ENCODE results near the gene STAG1. TPM values are rescaled to one million over a fixed set of nuclear protein-coding genes. Genes with fewer than 3 reads are reported as not detected.

Gene STAG1
- total RNA-seq, 6 experiments from 2014 or later: 8.2 to 18.5 (median 12.7) TPM

DNA sequence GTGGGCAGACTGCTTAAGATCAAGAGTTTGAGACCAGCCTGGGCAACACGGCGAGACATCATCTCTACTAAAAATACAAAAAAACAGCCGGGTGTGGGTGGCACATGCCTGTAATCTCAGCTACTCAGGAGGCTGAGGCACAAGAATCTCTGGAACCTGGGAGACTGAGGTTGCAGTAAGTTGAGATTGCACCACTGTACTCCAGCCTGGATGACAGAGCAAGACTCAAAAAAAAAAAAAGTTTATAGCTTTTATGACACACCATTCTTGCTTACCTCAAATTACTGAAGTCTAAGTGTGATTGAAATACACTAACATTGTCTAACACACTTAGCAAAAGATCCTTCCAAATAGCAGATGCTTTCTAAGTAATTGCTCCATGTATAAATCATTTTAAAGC lies 207.6 kb downstream of the STAG1 start:
- Histone ChIP-seq H3K4me1 (no peaks in the 10 kb centered on the region), H3K4me3 (no peak overlapping the region), H3K36me3 (no peaks in the 10 kb centered on the region), H3K27me3 (no peaks in the 10 kb centered on the region), H3K9me3 (no peaks in the 10 kb centered on the region), H3K27ac (no peak overlapping the region)
- no peak for DNase-seq
- WGBS (ENCODE audit: insufficient coverage, low coverage, low lambda C conversion rate, missing lambda C conversion rate): 100% methylated on average over 1 of the region's 3 CpGs
- intact Hi-C loops (cut with DNase I): no loop called here
- TF ChIP-seq, protein P1, sequence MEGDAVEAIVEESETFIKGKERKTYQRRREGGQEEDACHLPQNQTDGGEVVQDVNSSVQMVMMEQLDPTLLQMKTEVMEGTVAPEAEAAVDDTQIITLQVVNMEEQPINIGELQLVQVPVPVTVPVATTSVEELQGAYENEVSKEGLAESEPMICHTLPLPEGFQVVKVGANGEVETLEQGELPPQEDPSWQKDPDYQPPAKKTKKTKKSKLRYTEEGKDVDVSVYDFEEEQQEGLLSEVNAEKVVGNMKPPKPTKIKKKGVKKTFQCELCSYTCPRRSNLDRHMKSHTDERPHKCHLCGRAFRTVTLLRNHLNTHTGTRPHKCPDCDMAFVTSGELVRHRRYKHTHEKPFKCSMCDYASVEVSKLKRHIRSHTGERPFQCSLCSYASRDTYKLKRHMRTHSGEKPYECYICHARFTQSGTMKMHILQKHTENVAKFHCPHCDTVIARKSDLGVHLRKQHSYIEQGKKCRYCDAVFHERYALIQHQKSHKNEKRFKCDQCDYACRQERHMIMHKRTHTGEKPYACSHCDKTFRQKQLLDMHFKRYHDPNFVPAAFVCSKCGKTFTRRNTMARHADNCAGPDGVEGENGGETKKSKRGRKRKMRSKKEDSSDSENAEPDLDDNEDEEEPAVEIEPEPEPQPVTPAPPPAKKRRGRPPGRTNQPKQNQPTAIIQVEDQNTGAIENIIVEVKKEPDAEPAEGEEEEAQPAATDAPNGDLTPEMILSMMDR (IDR thresholded peaks at IDR 0.05): no peak
- no peak for TF ChIP-seq POLR2A (IDR thresholded peaks at IDR 0.05)
- no peak for ATAC-seq

DNA sequence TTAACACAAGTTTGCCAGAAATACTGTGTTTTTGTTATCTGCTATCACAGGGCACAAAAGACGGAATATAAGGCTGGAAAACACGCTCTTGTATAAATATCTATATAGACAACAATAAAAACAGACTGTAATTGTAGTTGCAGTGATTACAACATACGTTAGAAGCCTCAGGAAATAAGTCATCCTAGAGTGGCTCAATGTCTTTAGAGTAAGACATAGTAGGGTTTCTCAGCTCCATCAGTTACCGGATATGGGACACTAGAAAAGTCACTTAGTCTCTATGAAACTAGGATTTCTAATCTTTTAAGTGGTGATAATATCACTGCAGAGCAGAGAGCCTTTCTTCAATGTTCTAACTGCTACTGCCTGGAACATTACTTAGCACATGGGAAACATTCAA lies 208.8 kb downstream of the STAG1 start:
- ATAC-seq: peak in 1 of 4 donors; percentile 33
- no peak overlapping the region for H3K4me3 ChIP-seq
- H3K4me1 ChIP-seq: no peaks in the 10 kb centered on the region
- 66% methylated on average over 3 of the region's 4 CpGs for whole genome bisulfite sequencing (ENCODE audit: insufficient coverage, low coverage, low lambda C conversion rate, missing lambda C conversion rate)
- no peak for DNase-seq
- TF ChIP-seq, protein P1 (IDR thresholded peaks at IDR 0.05): no peak
- TF ChIP-seq POLR2A (IDR thresholded peaks at IDR 0.05): no peak
- no peaks in the 10 kb centered on the region for H3K36me3 ChIP-seq
- H3K27ac ChIP-seq: no peak overlapping the region
- H3K9me3 ChIP-seq: no peaks in the 10 kb centered on the region
- H3K27me3 ChIP-seq: no peaks in the 10 kb centered on the region
- intact Hi-C loops (cut with DNase I): no loop called here

DNA sequence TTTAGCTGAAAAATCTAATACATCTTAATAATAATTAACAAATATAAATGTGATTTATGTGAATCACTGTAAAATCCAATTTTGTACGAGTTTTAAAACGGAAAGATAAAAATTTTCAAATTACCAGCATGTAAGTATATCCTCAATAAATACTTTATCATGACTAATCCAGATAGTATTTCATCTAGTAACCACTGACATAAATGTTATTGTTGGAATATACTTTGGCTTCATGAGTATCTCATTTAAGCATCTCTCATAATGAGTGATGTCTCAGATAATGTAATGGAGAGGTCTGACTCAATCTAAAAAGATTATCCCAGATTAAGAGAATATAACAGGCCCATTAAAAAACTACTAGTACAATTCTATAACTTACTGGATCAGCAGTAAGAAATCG lies 216.3 kb downstream of the STAG1 start:
- H3K9me3 ChIP-seq: no peaks in the 10 kb centered on the region
- H3K4me3 ChIP-seq: no peak overlapping the region
- WGBS (ENCODE audit: insufficient coverage, low coverage, low lambda C conversion rate, missing lambda C conversion rate): 97% methylated on average over 3 of the region's 3 CpGs
- H3K4me1 ChIP-seq: no peaks in the 10 kb centered on the region
- no peak overlapping the region for H3K27ac ChIP-seq
- TF ChIP-seq, protein P1 (IDR thresholded peaks at IDR 0.05): no peak
- no peak for TF ChIP-seq POLR2A (IDR thresholded peaks at IDR 0.05)
- DNase-seq (no peak), ATAC-seq (no peak)
- no peaks in the 10 kb centered on the region for H3K36me3 ChIP-seq
- no peaks in the 10 kb centered on the region for H3K27me3 ChIP-seq
- intact Hi-C loops (cut with DNase I): no loop called here

DNA sequence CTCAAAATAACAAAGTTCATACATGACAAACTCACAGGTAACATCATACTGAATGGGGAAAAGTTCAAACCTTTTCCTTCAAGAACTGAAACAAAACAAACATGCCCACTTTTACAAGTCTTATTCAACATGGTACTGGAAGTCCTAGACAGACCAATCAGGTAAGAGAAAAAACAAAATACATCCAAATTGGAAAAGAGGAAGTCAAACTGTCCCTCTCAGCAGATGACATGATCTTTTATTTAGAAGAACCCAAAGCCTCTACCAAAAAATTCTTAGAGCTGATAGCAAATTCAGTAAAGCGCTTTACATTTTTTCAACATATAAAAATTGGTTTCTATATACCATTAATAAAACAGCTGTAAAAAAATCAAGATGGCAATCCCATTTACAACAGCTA lies 219.4 kb downstream of the STAG1 start:
- Histone ChIP-seq H3K27me3 (no peaks in the 10 kb centered on the region), H3K27ac (no peak overlapping the region), H3K9me3 (no peaks in the 10 kb centered on the region), H3K4me1 (no peaks in the 10 kb centered on the region), H3K36me3 (no peaks in the 10 kb centered on the region), H3K4me3 (no peak overlapping the region)
- TF ChIP-seq, protein P1 (IDR thresholded peaks at IDR 0.05): no peak
- no peak for TF ChIP-seq POLR2A (IDR thresholded peaks at IDR 0.05)
- no peak for ATAC-seq
- DNase-seq: no peak
- 94% methylated on average over 1 of the region's 1 CpG for WGBS (ENCODE audit: insufficient coverage, low coverage, low lambda C conversion rate, missing lambda C conversion rate)
- intact Hi-C loops (cut with DNase I): no loop called here

DNA sequence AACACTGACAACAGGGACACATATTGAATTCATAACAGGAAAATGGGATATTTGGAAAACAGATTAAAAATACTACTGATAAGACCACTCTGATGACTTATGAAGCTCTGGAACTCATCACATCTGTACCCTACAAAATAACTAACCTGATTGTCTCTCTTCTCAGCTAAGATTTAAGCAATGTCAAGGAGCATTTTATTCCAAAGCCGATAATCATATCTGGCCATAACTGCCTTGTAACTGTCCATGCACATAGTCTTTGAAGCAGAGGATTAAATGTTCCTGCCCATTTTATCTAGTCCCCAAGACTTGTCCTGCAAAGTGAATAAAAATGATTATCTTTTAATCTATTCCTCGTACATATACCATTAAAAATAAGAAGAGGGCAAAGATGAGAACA lies 234.1 kb downstream of the STAG1 start:
- H3K27ac ChIP-seq: no peak overlapping the region
- 87% methylated on average over 2 of the region's 2 CpGs for WGBS (ENCODE audit: insufficient coverage, low coverage, low lambda C conversion rate, missing lambda C conversion rate)
- intact Hi-C loops (cut with DNase I): no loop called here

More for the DNA sequence above, 234.1 kb downstream of the STAG1 start:
- DNase-seq (no peak), ATAC-seq (no peak)
- H3K36me3 ChIP-seq: peaks cover 0 to 6% (median 0%) of the 10 kb centered on the region in 4 donors
- TF ChIP-seq, protein P1 (IDR thresholded peaks at IDR 0.05): no peak
- no peak for TF ChIP-seq POLR2A (IDR thresholded peaks at IDR 0.05)
- H3K4me1 ChIP-seq: no peaks in the 10 kb centered on the region
- H3K4me3 ChIP-seq: no peak overlapping the region
- no peaks in the 10 kb centered on the region for H3K9me3 ChIP-seq
- H3K27me3 ChIP-seq: no peaks in the 10 kb centered on the region
